Measurements from ENCODE around the gene GRPEL1.

The GRPEL1 gene

GRCh38 chr4:7066006-7066405 lies 1.9 kb downstream of the GRPEL1 start:
- no peak for DNase-seq (ENCODE audit: low read depth in 3 of 3)

- DNase-seq (ENCODE audit: low read depth in 3 of 3): no peak
These were observed 4.5 kb downstream of the GRPEL1 start for GRCh38 chr4:7063362-7063761.

- no peak for DNase-seq (ENCODE audit: low read depth in 3 of 3)
These were observed 5.0 kb downstream of the GRPEL1 start for GRCh38 chr4:7062816-7063215.

- no peak for DNase-seq (ENCODE audit: low read depth in 3 of 3)
These were observed 6.0 kb downstream of the GRPEL1 start for GRCh38 chr4:7061815-7062214.

GRCh38 chr4:7060346-7061150 lies 7.3 kb downstream of the GRPEL1 start:
- DNase-seq (ENCODE audit: low read depth in 3 of 3): no peak

- no peak for DNase-seq (ENCODE audit: low read depth in 3 of 3)
These were observed 8.2 kb downstream of the GRPEL1 start for GRCh38 chr4:7059662-7060061.

- DNase-seq (ENCODE audit: low read depth in 3 of 3): no peak
These were observed 9.1 kb downstream of the GRPEL1 start for GRCh38 chr4:7058792-7059191.

- no peak for DNase-seq (ENCODE audit: low read depth in 3 of 3)
These were observed 11.9 kb downstream of the GRPEL1 start for GRCh38 chr4:7055990-7056325.

GRCh38 chr4:7055111-7055989 lies 12.5 kb downstream of the GRPEL1 start:
- no peak for DNase-seq (ENCODE audit: low read depth in 3 of 3)

GRCh38 chr4:7054106-7054880 lies 13.6 kb downstream of the GRPEL1 start:
- DNase-seq (ENCODE audit: low read depth in 3 of 3): no peak

- DNase-seq (ENCODE audit: low read depth in 3 of 3): no peak
These were observed 14.7 kb downstream of the GRPEL1 start for GRCh38 chr4:7052923-7053715.

GRCh38 chr4:7052313-7052712 lies 15.6 kb downstream of the GRPEL1 start:
- DNase-seq (ENCODE audit: low read depth in 3 of 3): no peak

- no peak for DNase-seq (ENCODE audit: low read depth in 3 of 3)
These were observed 16.0 kb downstream of the GRPEL1 start for GRCh38 chr4:7051905-7052304.

- DNase-seq (ENCODE audit: low read depth in 3 of 3): no peak
These were observed 16.7 kb downstream of the GRPEL1 start for GRCh38 chr4:7051144-7051495.

GRCh38 chr4:7050481-7051143 lies 17.3 kb downstream of the GRPEL1 start:
- no peak for DNase-seq (ENCODE audit: low read depth in 3 of 3)

GRCh38 chr4:7049739-7050138 lies 18.1 kb downstream of the GRPEL1 start:
- DNase-seq (ENCODE audit: low read depth in 3 of 3): no peak

GRCh38 chr4:7049295-7049694 lies 18.6 kb downstream of the GRPEL1 start:
- DNase-seq (ENCODE audit: low read depth in 3 of 3): no peak

- no peak for DNase-seq (ENCODE audit: low read depth in 3 of 3)
These were observed 19.2 kb downstream of the GRPEL1 start for GRCh38 chr4:7048642-7049041.

GRCh38 chr4:7046971-7047370 lies 20.9 kb downstream of the GRPEL1 start:
- no peak for DNase-seq (ENCODE audit: low read depth in 3 of 3)

GRCh38 chr4:7045961-7046921 lies 21.6 kb downstream of the GRPEL1 start:
- DNase-seq (ENCODE audit: low read depth in 3 of 3): no peak
